Measurements from ENCODE around the gene ROM1. TPM values are rescaled to one million over a fixed set of nuclear protein-coding genes. Genes with fewer than 3 reads are reported as not detected.

The ROM1 gene
- polyA plus RNA-seq, 2 of the 4 experiments (the other 2 are of a cell fraction): 0.92 to 2.8 TPM

DNA sequence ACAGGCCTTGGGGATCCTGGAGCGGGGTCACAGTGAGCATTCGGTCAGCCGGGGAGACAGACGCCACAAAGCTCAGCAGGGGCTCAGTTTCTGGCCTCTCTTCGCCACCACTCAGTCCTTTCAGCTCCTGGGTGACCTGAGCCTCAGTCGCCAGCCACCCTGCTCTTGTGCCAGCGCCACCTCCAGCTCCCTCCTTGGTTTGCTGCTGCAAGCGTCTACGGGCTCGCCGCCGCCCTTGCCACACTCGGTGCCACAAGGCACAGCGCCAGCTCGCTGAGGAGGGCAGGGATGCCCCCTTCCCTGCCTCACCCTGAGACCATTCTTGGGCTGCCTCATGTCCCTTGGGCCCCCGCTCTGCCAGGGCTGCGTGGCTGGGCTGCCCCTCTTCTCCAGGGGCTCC lies 37.9 kb upstream of the ROM1 start:
- Histone ChIP-seq H3K4me3 (no peak overlapping the region), H3K4me1 (peaks cover 32% of the 10 kb centered on the region), H3K4me2 (peak overlapping the region; percentile 94), H3K27ac (peak overlapping the region in 1 of 2 experiments; percentile 90; a peak in 2 of 6 replicates), H3K9me3 (no peaks in the 10 kb centered on the region)
- FAIRE-seq (no peak), ATAC-seq (no peak), DNase-seq (ENCODE audit: low read depth in 1 of 2, low spot score in 1 of 2) (no peak)
- TF ChIP-seq CBX2 (IDR thresholded peaks at IDR 0.05; ENCODE audit: borderline replicate concordance, low read depth): no peak
- no peak for TF ChIP-seq ELK1 (IDR thresholded peaks at IDR 0.05; ENCODE audit: low read depth, low read length)
- TF ChIP-seq KDM1A (IDR thresholded peaks at IDR 0.05; ENCODE audit: low read depth): no peak
- TF ChIP-seq, protein P1, sequence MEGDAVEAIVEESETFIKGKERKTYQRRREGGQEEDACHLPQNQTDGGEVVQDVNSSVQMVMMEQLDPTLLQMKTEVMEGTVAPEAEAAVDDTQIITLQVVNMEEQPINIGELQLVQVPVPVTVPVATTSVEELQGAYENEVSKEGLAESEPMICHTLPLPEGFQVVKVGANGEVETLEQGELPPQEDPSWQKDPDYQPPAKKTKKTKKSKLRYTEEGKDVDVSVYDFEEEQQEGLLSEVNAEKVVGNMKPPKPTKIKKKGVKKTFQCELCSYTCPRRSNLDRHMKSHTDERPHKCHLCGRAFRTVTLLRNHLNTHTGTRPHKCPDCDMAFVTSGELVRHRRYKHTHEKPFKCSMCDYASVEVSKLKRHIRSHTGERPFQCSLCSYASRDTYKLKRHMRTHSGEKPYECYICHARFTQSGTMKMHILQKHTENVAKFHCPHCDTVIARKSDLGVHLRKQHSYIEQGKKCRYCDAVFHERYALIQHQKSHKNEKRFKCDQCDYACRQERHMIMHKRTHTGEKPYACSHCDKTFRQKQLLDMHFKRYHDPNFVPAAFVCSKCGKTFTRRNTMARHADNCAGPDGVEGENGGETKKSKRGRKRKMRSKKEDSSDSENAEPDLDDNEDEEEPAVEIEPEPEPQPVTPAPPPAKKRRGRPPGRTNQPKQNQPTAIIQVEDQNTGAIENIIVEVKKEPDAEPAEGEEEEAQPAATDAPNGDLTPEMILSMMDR (IDR thresholded peaks at IDR 0.05): no peak
- TF ChIP-seq FOSB (CRISPR knock-in tag; IDR thresholded peaks at IDR 0.05): no peak
- no peak for TF ChIP-seq PHF8 (IDR thresholded peaks at IDR 0.05; ENCODE audit: borderline replicate concordance, low read depth)
- no peak for TF ChIP-seq FOXS1 (CRISPR knock-in tag; IDR thresholded peaks at IDR 0.05)
- TF ChIP-seq, protein P2, sequence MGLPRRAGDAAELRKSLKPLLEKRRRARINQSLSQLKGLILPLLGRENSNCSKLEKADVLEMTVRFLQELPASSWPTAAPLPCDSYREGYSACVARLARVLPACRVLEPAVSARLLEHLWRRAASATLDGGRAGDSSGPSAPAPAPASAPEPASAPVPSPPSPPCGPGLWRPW (IDR thresholded peaks at IDR 0.05): no peak
- TF ChIP-seq ZC3H11A (IDR thresholded peaks at IDR 0.05): no peak
- TF ChIP-seq MAFK (IDR thresholded peaks at IDR 0.05; ENCODE audit: partially characterized antibody): no peak
- ChIA-PET CTCF (interaction anchor here (0.9 to 2.5 kb wide), 9 partner anchors 9 to 211 kb away, joined by 3 to 13 read pairs (median 4); partner anchors contain the start of gene TUT1), POLR2A (interaction anchor here (1.0 to 2.8 kb wide), 4 partner anchors 13 to 266 kb away, joined by 3 to 93 read pairs (median 6); partner anchors contain the start of gene TUT1)
- WGBS (ENCODE audit: missing lambda C conversion rate): 90% methylated on average over 15 of the region's 17 CpGs

GRCh38 chr11:62575837-62576236 lies 37.2 kb upstream of the ROM1 start:
- no peak for DNase-seq (ENCODE audit: low read depth in 1 of 2, low spot score in 1 of 2)
- ATAC-seq: no peak
- Histone ChIP-seq H3K4me1 (peaks cover 28% of the 10 kb centered on the region), H3K4me3 (no peak overlapping the region), H3K27ac (no peak overlapping the region), H3K4me2 (no peak overlapping the region), H3K9me3 (no peaks in the 10 kb centered on the region)
- ChIA-PET CTCF (interaction anchor here (0.9 to 2.5 kb wide), 4 partner anchors 10 to 211 kb away, joined by 3 to 11 read pairs (median 7); partner anchors contain the start of gene TUT1), POLR2A (interaction anchor here (1.0 to 2.8 kb wide), 2 partner anchors 16 to 25 kb away, joined by 3 to 93 read pairs; partner anchors contain the start of gene TUT1)
- WGBS (ENCODE audit: missing lambda C conversion rate): 90% methylated on average over 14 of the region's 14 CpGs
- no peak for FAIRE-seq
- TF ChIP-seq EHF (CRISPR knock-in tag; IDR thresholded peaks at IDR 0.05) (no peak), KDM1A (IDR thresholded peaks at IDR 0.05; ENCODE audit: low read depth) (no peak)
- TF ChIP-seq, protein P1 (IDR thresholded peaks at IDR 0.05): no peak

DNA sequence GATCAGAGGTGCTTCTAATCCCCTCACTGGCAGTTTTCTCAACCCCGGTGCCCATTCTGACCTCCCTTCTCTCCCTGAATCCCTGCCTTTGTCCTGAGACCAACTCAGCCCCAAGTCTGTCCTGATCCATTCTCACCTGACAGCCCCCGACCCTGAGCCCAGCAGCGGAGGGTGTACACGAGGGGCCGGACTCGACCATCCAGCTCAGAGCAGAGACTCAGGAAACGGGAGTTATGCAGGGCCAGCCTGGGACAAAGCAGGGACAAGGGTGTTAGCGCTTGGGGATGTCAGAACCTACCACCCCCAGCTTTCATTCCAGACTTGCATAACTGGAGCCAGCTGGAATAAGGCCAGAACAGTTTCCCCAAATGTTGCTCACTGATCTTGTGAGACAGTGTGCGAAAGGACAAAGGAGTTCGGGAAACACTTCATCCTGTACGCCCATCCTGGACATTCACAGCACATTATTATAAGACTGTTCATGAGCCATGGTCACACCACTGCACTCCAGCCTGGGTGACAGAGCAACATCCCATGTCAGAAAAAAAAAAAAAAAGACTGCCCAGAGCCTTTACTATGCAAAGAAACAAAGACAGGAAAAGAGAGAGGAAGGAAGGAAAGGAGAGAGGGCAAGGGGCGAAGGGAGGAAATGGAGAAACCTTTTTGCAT lies 35.9 kb upstream of the ROM1 start:
- DNase-seq (ENCODE audit: low read depth in 1 of 2, low spot score in 1 of 2) (no peak), ATAC-seq (no peak), FAIRE-seq (no peak)
- CTCF ChIA-PET: interaction anchor here (0.8 to 3.0 kb wide), 8 partner anchors 11 to 182 kb away, joined by 3 to 10 read pairs (median 6); partner anchors contain the start of gene TUT1
- no peak overlapping the region for H3K27ac ChIP-seq
- no peak overlapping the region for H3K4me3 ChIP-seq
- POLR2A ChIA-PET: no interaction called here
- H3K9me3 ChIP-seq: no peaks in the 10 kb centered on the region
- H3K4me2 ChIP-seq: no peak overlapping the region
- H3K4me1 ChIP-seq: peaks cover 15% of the 10 kb centered on the region
- 86% methylated on average over 12 of the region's 12 CpGs for WGBS (ENCODE audit: missing lambda C conversion rate)
- TF ChIP-seq HOXB13 (CRISPR knock-in tag; IDR thresholded peaks at IDR 0.05; ENCODE audit: low read depth) (no peak), POLR2A (IDR thresholded peaks at IDR 0.05; ENCODE audit: low read length) (no peak), KDM1A (IDR thresholded peaks at IDR 0.05; ENCODE audit: low read depth) (no peak), GATA3 (IDR thresholded peaks at IDR 0.05; ENCODE audit: borderline replicate concordance) (no peak), PBX3 (IDR thresholded peaks at IDR 0.05) (no peak), NR3C1 (IDR thresholded peaks at IDR 0.05) (no peak), ELK1 (IDR thresholded peaks at IDR 0.05; ENCODE audit: low read depth, low read length) (no peak), JUN (IDR thresholded peaks at IDR 0.05) (no peak)
- TF ChIP-seq, protein P3, sequence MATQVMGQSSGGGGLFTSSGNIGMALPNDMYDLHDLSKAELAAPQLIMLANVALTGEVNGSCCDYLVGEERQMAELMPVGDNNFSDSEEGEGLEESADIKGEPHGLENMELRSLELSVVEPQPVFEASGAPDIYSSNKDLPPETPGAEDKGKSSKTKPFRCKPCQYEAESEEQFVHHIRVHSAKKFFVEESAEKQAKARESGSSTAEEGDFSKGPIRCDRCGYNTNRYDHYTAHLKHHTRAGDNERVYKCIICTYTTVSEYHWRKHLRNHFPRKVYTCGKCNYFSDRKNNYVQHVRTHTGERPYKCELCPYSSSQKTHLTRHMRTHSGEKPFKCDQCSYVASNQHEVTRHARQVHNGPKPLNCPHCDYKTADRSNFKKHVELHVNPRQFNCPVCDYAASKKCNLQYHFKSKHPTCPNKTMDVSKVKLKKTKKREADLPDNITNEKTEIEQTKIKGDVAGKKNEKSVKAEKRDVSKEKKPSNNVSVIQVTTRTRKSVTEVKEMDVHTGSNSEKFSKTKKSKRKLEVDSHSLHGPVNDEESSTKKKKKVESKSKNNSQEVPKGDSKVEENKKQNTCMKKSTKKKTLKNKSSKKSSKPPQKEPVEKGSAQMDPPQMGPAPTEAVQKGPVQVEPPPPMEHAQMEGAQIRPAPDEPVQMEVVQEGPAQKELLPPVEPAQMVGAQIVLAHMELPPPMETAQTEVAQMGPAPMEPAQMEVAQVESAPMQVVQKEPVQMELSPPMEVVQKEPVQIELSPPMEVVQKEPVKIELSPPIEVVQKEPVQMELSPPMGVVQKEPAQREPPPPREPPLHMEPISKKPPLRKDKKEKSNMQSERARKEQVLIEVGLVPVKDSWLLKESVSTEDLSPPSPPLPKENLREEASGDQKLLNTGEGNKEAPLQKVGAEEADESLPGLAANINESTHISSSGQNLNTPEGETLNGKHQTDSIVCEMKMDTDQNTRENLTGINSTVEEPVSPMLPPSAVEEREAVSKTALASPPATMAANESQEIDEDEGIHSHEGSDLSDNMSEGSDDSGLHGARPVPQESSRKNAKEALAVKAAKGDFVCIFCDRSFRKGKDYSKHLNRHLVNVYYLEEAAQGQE (IDR thresholded peaks at IDR 0.05): no peak
- TF ChIP-seq, protein P2 (IDR thresholded peaks at IDR 0.05): no peak
